IPS-NIHi7 (cell line): ENCODE measurements around the gene MACROD2.

Experiments
- DNase-seq: peaks from one replicate; pipeline ENCODE4 v3.0.0; 2012; ENCODE audit warnings: mixed read lengths; ENCODE audit errors: extremely low spot score

Gene MACROD2

DNA sequence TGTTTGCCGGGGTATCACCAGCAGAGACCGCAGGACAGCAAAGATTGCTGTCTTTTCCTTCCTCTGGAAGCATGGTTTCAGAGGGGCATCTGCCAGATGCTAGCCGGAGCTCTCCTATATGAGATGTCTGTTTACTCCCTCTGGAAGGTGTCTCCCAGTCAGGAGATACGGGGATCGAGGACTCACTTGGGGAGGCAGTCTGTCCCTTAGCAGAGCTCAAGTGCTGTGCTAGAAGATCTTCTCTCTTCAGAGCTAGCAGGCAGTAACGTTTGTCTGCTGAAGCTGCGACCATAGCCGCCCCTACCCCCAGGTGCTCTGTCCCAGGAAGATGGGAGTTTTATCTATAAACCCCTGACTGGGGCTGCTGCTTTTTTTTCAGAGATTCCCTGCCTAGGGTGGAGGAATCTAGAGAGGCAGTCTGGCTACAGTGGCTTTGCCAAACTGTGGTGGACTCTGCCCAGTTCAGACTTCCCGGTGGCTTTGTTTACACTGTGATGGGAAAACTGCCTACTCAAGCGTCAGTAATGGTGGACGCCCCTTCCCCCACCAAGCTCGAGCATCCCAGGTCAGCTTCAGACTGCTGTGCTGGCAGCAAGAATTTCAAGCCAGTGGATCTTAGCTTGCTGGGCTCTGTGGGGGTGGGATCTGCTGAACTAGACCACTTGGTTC, 475.0 kb downstream of the MACROD2 start:
- DNase-seq = no peak

DNA sequence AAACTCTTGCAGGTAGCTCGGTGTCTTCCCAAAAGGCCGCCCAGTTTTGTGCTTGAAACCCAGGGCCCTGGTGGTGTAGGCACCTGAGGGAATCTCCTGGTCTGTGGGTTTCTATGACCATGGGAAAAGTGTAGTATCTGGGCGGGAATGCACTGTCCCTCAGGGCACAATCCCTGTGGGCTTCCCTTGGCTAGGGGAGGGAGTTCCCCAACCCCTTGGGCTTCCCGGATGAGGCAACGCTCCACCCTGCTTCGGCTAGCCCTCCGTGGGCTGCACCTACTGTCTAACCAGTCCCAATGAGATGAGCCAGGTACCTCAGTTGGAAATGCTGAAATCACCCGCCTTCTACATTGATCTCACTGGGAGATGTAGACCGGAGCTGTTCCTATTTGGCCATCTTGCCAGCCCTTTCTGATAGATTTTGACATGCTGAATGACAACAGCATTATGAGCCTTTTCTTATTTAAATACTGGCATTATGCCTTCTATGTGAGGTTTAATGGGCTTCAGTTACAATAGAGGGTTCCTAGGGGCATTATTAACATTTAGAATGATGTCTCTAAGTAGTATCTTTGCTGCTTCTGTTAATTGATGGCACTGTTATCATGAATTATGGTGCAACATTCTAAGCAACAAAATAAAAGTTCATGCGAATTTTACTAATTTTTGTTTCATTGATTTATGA, 475.8 kb downstream of the MACROD2 start:
- no peak for DNase-seq

DNA sequence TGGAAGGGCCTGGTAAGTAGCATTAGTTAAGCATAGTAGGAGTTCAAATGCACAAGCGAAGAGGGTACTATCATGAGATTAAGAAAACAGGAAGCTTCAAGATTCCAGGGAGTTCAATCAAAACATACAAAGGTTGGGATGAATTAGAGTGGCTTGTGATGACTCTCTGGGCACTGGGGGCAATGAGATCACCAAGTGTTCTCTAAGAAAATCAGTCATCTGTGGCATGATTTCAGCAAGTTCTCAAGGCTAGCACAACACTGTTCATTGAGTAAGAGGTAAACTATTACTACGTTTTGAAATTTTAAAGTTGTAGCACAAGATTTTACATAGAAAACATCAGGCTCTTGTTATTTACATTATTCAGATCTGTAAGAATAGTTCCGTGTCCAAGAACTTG, 481.8 kb downstream of the MACROD2 start:
- no peak for DNase-seq

DNA sequence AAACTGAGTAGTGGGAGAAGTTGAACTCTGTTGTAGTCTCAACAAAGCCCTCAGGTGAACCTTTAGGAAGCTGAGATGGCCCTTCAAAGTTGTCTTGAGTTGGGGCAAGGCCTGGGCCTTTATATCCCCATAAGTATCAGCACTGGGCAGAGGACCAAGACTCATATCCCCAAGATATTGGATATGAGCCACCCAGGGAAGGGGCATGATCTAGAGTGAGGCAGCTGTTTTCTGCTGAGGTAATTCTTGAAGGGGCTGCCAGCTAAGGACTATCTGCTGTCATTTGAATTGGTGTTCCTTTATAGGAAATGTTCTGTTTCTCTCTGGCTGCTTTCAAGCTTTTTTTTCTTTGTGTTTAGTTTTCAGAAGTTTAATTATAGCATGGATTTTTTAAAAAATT, 482.8 kb downstream of the MACROD2 start:
- no peak for DNase-seq

DNA sequence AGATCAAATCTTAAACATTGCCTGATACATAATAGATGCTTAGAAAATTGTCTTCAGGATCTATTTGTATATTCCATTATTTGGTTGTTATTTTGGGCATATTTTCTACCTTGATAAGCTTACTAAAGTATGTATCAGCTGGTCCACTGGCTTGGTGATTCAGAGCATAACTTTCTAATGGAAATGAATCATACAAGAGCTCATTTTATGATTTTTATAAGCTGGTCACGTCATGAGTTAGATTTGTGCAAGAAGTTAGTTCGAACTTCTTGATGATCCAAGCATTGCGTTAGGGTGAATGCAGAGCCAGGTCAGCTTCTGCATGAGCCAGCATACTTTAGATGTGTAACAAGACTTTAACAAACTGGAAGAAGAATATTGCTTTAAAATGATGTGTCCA, 486.5 kb downstream of the MACROD2 start:
- no peak for DNase-seq

DNA sequence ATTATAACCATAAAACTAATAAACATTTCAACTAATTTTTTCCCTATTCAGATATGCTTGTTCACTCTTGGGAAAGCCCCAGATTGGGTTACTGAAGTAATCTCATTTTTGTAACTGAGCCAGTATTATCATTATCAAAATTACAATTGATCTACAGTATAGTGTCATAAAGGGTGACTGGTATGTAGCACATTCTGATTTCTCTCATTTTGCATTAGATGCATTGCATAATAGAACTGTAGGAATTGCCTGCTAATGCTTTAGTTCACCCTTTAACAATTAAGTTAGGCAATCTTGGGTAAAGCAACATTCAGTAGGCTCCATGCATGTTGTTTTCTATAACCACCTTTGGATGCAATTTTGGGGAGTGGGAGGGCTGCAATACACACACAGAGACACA, 492.9 kb downstream of the MACROD2 start:
- no peak for DNase-seq

DNA sequence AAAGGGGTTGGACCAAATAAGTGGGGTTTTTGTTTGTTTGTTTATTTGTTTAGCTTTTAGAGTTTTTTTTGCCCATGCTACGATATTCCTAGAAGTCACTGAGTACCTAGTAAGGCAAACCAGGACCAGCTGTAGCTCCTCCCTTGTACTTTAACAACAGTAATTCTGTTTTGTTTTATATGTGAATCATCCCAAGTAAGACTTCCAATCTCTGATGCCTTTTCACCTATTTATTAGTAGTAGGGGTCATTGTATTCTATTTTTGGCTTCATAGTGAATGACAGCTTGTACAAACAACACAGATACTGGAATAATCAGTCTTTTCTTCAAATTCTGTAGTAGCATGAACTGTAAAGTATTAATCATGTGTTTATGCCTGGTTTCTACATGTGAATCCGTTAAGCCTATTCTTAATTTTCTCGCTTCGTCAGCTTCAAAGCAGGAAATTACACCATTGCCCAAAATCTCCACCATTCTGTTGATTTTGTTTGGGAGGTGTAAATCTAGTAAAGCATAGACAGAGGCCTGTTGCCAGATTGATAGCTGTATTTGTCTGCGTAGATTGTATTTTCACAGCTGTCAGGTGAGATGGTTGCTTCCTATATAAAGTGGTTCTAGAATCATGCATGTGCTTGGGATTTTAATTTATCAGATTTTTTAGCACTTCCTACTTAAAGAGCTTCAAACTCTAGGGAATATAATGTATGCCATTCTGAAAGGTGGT, 493.6 kb downstream of the MACROD2 start:
- no peak for DNase-seq

DNA sequence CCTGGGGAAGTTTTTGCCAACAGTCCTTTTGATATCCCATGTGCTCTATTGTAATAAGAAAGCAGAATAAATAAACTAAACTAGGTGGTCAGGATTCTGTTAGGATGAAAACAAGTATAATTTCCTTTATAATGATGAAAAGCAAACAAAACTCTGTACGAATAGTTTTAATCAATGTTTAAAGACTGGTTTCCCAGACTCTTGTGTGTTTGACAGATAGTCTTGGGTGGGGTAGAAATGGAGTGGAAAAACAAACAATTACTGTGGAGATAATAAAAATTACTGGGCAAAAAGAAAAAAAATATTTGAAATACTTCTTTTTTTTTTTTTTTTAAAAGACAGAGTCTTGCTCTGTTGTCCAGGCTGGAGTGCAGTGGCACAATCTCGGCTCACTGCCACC, 494.2 kb downstream of the MACROD2 start:
- DNase-seq = no peak

DNA sequence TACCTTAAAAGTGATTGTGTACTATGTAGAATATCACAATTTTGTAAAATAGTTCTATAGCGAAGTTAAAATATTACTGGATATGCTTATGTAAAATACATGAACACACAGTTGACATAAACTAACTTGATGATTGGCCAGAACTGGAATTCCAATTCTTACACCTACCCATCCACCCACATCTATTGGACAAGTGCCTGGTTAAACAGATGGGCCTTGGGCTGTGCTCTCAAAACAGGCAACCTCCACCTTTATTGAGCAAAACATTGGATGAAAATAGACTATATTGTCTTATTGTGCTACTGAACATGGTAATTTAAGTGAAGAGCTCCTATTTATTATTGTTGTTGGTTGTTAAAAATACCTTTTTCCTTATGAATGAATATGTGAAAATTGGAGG, 496.1 kb downstream of the MACROD2 start:
- DNase-seq = no peak

DNA sequence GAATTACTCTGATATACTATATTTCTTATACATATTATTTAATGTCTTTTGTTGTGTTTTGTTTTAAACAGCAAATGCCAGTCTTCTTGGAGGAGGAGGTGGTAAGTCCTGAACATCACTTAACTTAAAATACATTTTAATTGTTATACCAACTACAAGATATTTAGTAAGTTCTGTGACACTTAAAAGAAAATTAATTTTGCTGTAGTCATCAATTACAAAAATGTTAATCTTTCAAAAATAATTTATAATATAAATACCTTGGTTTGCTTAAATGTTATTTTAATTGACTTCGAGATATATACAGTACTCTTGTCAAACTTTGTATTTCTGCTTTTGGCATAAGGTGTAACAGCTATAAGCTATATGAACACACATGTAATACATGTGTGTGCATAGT, 498.1 kb downstream of the MACROD2 start:
- DNase-seq = no peak

DNA sequence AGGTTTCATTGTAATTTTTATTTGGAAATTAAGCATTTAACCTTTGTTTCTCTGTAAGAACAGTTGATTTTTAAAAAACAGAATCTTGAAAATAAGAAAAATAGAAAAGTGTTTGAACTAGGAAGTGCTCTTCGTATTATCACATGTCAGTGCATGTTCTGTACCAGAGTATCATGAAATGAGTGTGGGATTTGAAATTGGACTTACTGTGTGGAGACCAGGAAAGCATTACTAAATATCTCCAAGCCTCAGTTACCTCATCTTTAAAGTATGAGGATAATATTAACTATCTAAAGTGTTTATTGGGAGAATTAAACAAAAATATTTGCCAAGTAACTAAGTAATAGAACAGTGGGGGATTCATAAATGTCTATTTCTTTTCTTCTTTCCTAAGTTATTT, 499.0 kb downstream of the MACROD2 start:
- DNase-seq = no peak

DNA sequence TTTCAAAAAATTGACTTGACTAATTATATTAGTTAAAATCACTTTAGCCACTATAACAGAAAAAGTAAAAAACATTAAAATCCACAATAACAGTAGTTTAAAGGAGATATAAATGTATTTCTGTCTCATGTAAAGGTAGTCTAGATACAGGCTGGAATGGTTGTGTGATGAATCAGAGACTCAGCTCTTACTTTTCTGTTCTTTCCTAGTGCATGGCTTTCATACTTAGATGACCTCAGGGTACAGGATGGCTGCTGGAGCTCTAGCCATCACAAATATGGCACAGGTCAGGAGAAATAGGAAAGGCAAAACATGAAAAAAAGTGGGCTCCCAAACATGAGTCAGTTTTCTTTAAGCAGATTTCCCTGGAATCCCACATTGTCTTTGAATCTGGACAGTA, 499.8 kb downstream of the MACROD2 start:
- no peak for DNase-seq

DNA sequence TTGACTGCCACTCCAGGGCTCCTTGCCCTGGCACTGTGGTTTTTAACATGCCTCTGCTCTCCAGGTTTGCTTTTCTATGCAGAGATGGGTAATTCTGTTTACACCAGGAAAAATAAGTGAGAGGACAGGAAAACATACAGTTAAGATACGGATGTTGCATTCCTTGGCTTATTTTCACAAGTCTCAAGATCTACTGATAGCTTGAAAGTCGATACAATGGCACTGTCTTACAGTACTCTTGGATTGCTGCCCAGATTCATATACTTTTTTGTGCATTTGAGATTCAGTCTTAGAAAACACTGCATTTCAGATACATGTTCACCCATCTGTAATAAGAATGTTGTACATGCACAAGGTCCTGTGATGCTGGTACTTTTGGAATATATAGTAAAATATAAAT, 501.7 kb downstream of the MACROD2 start:
- no peak for DNase-seq

DNA sequence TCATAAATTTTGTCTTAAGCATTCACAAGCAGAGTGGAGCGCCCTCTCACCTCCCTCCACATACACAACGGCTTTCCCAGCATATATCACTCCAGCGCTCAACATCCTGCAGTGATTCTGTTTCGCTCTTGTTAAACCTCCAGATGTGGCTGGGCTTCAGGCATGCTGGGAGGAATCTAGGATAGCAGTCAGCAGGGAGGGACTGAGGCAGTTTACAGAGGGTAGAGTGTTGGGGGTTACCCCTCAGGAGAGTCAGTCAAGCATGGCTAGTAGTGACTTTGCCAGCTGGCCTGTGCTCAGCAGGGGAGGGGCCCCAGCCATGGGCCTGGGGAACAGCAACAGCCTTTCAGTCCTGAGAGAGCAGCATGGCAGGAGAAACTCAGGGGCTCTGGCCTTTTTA, 503.5 kb downstream of the MACROD2 start:
- peak; percentile 18 for DNase-seq

DNA sequence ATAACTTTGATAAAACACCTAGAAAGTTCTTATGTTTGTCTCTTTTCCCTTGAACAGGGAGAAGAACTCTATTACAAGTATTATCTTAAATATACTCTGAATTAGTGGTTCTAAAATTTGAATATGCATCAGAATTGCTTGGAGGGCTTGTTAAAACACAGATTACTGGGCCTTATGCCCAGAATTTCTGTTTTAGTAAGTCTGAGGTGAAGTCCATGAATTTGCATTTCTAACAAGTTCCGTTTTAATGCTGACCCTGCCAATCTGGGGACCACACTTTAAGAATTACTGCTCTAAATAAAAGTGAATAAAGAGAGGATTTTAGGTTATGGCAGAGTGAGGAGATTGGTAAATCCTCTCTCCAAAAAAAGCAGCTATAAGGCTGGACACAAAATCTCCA, 510.2 kb downstream of the MACROD2 start:
- DNase-seq = no peak

DNA sequence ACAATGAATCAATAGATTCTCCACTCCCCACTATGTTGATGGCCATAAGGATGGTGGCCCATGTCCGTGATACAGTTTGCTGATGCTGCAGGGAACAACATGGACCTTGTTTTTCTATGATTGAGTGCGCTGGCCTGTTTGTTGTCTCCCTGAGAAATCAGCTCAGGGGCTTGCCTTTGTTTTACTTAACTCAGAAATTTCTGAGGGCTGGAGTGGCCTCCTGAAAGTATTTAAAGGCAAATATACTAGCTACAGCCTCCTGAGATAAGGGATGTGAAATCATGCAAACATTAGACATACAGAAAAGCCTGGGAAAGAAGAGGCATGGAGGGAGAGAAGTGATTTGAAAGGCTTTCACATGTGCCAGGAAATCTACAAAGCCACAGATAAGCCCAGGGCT, 512.4 kb downstream of the MACROD2 start:
- DNase-seq = no peak

DNA sequence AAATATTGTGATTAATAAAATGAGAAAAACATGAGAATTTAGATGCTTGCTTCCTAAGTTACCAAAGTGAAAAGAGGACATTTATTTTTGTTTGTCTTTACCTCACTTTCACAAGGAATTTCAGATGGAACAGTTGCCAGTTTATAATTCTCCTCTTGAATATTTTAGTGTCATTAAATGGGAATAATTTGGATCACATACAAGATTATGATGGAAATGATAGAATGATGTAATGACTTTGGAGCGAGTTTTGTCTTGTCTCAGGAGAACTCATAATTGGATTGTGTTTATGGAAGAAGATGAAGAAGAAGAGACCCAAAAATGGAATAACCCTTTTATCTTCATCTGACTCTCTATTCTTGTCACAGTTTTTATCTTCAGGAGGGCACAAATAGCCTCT, 515.0 kb downstream of the MACROD2 start:
- DNase-seq = no peak

DNA sequence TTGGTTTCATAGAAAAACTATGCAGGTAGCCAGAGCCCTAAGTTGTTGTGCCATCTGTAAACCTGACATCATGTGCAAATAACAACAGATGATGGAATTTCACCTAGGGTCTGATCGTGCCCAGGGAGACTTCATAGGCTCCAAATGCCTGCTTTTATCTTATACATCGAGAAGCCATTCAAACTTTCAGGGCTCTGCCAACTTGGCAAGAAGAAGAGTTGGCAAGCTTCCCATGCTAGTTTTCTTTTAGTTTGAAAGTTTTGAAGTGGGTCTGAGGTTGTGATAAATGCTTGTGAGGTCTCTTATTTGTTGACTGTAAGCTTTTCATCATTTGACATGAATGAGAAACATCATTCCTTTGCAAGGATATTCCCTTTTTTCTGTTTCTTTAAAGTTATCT, 517.5 kb downstream of the MACROD2 start:
- no peak for DNase-seq

DNA sequence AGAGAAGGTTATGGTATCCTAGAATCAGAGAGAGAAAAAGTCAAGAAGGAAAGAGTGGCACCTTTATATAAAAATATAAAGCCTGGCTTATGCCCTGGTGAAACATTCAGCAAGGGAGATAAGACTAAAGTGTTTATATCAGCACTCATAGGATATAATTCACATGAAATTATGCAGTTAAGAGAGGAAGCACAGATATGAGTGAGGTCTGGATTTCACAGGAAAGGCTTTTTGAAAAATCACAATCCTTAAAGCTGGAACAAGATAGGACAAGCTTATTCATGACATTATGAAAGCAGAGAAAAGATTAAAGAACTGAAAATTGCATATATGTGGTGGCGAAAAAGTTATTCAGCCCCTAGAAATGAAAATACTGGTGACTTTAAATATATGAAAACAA, 523.3 kb downstream of the MACROD2 start:
- no peak for DNase-seq

DNA sequence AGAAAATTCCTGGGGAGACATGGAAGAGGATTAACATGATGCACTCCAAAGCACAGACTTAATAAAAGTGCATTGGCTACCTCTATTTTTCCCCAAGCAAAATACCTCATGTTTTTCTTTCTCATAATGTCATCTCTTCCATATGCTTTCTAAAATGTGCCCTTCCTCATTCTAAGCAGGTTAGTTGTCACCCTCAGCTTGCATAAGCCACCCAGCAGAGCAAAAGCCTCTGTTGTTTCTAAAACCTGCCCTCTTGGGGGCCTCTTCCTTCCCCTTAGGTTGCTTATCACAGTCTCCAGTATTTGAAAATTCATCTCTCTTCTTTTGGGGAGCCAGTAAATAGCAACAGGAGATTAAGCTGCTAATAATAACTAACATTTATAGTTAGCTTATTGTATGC, 525.7 kb downstream of the MACROD2 start:
- no peak for DNase-seq

DNA sequence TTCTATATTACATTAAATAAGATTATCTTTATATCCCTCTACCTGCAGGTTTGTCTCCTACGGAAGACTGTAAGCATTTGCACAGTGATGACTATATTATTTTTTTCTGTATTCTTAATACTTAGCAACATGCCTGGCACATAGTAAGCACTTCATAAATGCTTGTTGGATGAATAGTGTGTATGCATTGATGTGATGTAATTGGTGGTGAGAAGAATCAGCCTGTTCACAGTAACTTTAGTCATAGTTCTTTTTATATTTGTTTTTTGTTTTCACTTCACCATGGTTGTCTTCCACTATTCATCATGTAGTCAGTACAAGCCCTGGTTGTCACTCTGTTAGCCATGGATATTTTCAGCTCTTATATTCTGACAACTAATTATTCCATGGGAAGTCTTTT, 526.1 kb downstream of the MACROD2 start:
- no peak for DNase-seq

DNA sequence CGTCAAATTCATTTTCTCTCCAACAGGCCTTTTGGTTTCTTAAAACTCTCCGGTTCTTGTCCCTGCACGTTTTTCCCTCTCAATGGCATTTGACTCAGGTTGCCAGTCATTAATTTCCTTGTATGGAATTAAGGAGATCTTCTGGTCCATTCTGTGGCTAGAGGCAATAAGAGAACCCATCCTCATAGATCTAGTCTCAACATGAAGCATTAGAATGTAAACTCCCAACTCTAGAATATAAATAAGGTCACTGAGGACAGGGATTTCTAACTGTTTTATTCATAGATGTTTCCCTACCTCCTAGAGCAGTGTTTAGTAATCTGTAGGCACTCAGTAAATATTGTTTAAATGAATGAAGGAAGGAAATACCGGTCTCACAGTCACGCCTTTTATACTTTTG, 527.3 kb downstream of the MACROD2 start:
- no peak for DNase-seq

DNA sequence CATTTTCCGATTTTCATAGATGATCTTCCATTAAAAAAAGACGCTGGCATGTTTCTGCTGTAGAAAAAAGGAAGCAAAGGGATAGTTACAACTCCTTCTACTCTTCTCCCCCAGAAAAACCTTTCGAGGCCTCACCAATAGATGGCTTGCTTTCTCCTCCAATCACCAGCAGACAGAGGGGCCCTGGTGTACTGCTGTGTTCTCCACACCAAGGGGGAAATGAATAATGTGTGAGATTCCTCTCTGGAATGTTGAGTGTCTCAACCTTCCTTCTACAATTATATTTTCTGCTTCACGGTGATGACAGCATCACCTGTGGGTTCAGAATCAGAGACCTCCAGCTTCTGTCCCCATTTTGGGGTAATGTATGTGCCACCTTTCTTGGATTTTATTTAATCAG, 527.8 kb downstream of the MACROD2 start:
- peak; percentile 23 for DNase-seq
